GM12892 (cell line): ENCODE data around the gene KDM6B.
A peak's percentile ranks its signal among the peaks of the same experiment; 100 is the strongest.

Source experiments
- DNase-seq: peaks from one replicate; pipeline ENCODE4 v3.0.0; 2011; ENCODE audit not compliant: insufficient read length
- FAIRE-seq: peaks from 2 replicates; lab custom pipeline; 2011; peaks lifted over from hg19 to GRCh38; lab: Jason Lieb, UNC
- POLR2A ChIP-seq: IDR thresholded peaks from 2 replicates; pipeline ENCODE4 v1.6.1; 2011; ENCODE audit warnings: low read depth, low read length, control low read depth
- POLR2AphosphoS5 ChIP-seq: IDR thresholded peaks from 2 replicates; pipeline ENCODE4 v1.6.1; 2011; ENCODE audit warnings: low read depth, low read length, control low read depth
- TAF1 ChIP-seq: IDR thresholded peaks from 2 replicates; pipeline ENCODE4 v1.6.1; 2011; ENCODE audit warnings: low read depth, mild to moderate bottlenecking, control low read depth, low read length, borderline replicate concordance

Gene KDM6B

DNA sequence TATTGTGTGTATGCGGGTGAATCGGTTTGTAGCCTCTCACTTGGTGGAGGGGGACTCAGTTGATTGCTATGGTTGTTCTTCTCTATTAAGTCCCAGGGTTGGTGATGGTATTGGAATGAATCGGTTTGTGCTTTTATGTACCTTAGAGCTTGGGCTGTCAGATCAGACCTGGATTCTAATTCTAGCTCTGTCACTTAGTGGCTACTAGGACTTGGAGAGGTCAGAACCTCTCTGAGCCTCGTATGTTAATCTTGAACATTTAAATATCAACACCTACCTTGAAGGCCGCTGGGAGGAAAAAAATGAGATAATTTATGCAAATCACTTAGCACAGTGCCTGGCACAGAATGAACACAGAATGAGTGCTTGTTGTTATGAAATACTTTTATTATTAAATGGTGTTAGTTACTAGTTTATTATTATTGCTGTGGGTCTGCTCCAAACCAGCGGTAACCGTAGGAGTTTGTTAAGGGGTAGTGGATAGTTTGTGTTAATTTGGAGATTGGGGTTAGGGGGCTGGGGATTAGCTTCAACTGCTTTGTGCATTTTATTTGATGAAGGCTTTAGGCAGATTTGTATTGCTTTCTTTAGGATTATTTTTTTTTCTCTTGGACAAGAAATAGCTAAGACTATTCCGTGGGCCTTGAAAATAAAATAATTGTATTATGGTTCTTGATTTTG is 3.5 kb downstream of the KDM6B start:
- peak; percentile 38 for FAIRE-seq
- no peak for DNase-seq
- TF ChIP-seq TAF1 (no peak), POLR2AphosphoS5 (no peak), POLR2A (no peak)

DNA sequence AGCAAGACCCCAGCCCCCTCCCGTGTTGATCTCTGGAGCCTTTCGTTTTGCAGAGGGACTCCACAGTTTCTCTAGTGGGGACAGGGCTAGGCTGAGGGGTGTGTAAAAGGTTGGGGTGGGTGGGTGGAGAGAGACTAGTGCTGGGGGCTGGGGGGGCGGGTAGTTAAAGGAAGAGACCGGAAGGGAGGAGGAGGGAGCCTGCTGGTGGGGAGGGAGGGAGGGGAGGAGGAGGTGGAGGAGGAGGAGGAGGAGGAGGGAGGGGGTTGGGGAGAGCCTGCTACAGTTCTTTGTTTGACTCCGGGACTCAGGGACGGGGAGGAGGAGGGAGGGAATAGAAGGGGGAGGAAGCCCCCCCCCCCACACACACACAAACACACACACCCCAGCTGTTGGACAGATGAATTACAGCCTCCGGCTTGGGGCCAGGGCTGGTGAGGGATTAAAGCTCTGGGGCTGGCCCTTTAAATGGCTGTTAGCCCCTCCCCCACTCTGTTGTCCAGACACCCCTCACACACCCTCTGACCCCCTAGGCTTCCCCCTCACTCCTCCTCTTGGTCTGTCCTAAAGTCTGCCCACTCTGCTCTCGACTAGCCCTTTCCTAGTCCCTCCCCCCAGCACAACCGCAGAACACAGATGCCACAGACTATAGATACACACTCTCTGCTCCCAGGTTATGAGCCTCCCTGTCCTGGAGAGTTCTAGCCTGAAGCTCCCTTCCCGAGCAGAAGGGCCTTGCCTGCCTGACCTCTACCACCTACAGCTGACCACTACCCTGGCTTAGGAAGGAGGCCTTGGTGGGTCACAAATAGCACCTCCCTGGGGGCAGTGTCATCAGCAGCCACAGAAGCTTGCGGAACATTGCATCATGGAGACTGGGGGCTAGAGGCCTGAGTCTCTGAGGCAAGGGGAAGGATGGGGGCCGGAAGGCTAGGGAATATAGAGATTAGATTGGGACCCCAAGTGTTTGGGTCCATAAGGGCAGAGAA is 4.4 kb downstream of the KDM6B start:
- FAIRE-seq, result peak; percentile 36
- no peak for DNase-seq
- no peak for TF ChIP-seq TAF1
- TF ChIP-seq POLR2A, result no peak
- no peak for TF ChIP-seq POLR2AphosphoS5

DNA sequence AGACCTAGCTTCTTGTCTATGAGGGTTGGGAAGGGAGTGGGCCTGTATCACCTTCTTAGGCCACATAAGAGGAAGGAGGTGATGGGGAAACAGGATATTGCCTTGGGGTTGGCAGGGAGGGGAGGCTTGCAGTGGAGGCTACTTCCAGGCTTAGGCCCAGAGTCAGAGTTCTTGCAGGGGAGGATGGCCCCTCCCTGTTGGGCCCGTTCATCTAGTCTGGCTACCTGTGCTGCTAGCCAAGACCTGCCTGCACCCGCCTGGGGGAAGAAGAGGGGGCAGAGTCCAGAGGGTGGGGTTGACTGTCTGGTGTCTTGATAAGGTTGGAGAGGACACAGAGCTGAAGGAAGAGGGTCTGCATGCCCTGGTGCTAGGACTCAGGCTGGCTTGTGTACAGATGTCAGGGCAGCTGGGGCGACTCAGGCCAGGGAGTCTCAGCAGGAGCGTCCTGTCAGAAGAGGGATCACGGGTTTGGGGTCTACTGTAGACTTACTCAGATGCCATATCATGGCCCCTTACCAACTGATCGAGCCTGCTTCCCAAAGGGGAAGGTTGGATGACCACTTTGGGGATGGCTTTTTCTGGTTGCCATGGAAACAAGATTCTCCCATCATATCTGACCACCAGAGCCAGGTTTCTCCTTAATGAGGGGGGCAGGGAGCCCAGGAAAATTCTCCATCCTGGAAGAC is 5.3 kb downstream of the KDM6B start:
- no peak for DNase-seq
- TF ChIP-seq TAF1 (no peak), POLR2AphosphoS5 (no peak), POLR2A (no peak)
- FAIRE-seq, result no peak

DNA sequence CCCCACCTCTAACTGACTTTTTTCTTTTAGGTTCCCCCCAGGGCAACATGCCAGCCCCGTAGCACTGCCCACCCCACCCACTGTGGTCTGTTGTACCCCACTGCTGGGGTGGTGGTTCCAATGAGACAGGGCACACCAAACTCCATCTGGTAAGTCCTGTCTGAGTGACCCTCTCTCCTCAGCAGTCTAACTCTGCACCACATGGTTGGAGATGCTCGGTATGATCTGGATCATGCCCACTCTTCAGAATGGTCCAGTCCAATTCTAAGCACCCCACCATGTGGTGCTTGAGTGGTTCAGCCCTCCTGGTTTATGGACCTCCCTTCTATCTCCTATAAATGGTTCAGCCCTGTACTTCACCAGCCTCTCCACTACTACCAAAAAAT is 5.9 kb downstream of the KDM6B start:
- no peak for FAIRE-seq
- TF ChIP-seq POLR2AphosphoS5 (no peak), TAF1 (no peak), POLR2A (no peak)
- no peak for DNase-seq

DNA sequence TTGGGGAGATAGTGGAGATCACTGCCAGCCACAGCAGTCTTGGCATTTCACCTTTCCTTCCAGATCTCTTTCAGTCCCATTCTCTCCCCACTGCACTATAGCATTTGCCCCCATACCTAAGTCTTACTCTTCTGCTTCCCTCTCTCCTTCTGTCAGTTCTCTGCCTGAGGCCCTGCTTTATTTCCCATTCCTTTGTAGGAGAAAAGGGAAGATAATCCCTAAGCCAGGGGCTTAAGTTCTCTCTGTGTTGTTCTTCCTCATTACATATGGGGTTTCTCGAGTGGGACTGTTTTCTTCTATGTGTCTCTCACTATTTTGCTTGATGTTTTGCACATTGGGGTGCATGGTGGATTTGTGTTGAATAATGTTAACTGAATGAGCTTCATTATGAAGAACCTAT is 6.4 kb downstream of the KDM6B start:
- FAIRE-seq (no peak), DNase-seq (no peak)
- no peak for TF ChIP-seq TAF1
- no peak for TF ChIP-seq POLR2AphosphoS5
- no peak for TF ChIP-seq POLR2A

DNA sequence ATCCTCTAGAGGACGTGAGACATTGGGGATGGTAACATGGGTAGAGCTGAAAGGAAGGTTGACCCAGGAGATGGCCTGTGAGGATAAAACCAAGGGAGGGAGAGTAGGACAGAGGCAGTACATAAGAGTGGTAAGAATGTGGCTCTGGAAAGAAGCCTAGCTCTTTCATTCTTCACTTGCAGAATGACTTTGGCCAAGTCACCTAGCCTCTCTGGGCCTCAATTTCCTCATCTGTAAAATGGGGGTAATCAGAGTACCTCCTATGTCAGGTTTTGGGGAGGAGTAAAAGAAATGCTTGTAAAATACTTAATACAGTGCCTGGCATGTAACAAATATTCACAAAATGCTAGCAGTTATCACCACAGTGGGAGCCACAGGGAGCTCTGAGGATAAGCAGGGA is 6.9 kb downstream of the KDM6B start:
- no peak for TF ChIP-seq POLR2A
- no peak for TF ChIP-seq TAF1
- no peak for TF ChIP-seq POLR2AphosphoS5
- FAIRE-seq, result no peak
- no peak for DNase-seq

DNA sequence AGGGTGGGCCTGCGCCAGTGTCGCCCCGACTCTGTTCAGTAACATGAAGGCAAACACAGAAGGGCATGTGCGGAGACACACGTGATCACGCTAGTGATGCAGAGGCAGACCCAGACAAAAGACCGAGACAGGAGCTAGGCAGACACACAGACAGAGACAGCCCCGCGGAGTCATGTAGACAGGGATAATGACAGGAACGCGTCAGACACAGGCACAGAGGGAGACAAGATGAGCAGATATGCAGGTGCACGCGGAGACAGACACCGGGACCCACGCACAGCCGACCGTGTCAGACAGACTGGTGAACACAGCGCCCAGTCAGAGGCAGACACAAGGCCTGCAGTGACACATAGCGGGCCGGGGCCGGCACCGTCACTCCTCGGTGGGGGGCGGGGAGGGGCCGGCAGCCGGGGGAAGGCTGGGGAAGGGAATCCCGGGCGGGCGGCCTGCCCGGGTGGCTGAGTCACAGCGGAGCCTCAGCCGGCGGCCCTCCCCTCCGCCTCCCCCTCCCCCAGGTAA is 7.4 kb downstream of the KDM6B start:
- peak; percentile 78 for FAIRE-seq
- DNase-seq, result no peak

DNA sequence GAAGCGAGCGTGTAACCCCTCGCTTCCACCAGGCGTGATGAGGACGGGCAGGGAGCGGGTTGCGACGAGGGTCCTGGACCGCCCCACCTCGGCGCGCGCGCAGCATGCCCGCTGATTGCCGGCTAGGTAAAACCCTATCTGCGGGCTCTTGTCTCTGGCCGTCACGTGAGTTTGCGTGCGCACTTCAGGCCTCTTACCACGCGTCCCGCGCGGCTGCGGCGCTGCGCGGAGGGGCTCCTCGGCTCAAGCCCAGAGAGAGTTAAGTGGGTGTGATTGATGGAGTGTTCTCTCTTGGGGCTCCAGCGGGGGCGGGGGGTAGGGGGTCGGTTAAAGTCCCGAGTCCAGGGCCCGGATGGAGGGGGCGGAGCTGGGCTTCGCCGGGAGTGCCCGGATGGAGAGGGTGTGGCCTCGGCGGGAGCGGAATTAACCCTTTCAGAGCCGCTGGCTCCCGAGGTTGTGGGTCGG is 7.9 kb downstream of the KDM6B start:
- peak; percentile 72 for DNase-seq

More for the DNA sequence above, 7.4 kb downstream of the KDM6B start:
- no peak for TF ChIP-seq TAF1
- TF ChIP-seq POLR2AphosphoS5, result peak; percentile 69; the same call in 1 of the 2 replicates
- peak; percentile 64 for TF ChIP-seq POLR2A

DNA sequence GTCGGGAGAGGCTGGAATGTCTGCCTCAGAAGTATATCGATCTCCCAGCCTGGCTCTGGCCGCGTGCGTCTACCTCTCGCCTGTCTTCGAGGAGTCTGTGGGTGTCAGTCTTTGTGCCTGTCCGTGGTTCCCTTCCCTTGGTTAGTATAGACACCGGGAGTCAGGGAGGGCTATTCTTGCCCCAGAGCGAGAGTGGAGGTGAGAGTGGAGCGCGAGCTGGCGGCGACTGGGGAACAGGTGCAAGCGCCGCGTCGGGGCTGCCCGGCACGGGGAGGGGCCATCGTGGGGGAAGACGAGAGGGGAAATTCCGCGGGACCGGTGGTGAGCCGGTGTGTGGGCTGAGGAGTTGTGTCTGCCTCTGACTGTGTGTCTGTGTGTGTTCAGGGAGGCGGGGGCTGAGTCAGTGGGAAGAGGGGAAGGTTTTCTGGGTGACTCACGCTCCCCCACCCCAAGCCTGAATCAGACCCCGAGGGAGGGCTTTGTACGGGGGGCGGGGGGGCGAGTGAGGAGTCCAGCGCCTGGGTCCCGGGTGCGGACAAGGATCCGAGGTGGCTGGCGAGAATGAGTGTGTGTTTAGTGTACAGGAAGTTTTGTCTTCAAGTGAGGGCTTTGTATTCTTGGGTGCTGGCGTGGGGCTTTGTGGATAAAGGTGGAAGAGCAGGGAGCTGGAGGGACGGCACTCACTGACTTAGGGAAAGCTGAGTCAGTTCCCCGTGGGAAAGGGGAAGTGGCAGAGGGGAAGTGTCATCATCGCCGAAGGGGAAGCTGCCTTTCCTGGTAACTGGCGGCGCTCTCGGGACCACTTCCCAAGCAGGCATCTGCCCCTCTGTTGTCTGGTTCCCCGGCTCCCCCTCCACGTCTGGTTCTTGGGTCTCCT is 8.6 kb downstream of the KDM6B start:
- peak; percentile 99 for FAIRE-seq
- TF ChIP-seq POLR2AphosphoS5 (peak; percentile 45; the same call in 1 of the 2 replicates), POLR2A (peak; percentile 77), TAF1 (peak; percentile 85; the same call in 1 of the 2 replicates)
- DNase-seq, result peak; percentile 70

More for the DNA sequence above, 7.9 kb downstream of the KDM6B start:
- no peak for FAIRE-seq
- peak; percentile 15; the same call in 1 of the 2 replicates for TF ChIP-seq POLR2A
- TF ChIP-seq POLR2AphosphoS5, result 0 out of 2 replicates have a peak, but pooled peaks have one; percentile 5
- TF ChIP-seq TAF1, result no peak

DNA sequence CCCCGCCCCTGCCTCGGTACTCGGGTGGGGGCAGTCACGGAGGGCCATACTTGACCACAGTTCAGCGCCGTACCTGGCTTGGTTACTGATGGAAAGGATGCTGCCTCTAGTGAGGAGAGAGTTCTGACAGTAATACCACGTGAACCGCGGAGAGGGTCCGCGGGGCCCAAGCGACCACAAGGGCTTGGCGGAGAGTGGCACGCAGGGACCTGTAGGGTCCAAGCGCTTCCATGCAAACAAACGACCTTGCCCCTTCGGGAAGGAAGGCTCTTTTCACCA is 9.2 kb downstream of the KDM6B start:
- TF ChIP-seq POLR2AphosphoS5 (no peak; the same call in none of the 2 replicates), TAF1 (no peak), POLR2A (peak; percentile 67)
- no peak for FAIRE-seq
- no peak for DNase-seq
